Right lung (tissue), 5 donors: Measurements from ENCODE around the gene TC2N. TPM values are rescaled to one million over a fixed set of nuclear protein-coding genes. Genes with fewer than 3 reads are reported as not detected.

ENCODE experiments used
- polyA plus RNA-seq, 5 donors: library from polyadenylated mRNA; unstranded; fragments of 120-200 nt; gene quantifications; one replicate each; pipeline versions ENCODE4 v1.2.1 to v1.2.3, GENCODE V29; 2013; ENCODE audit warnings: inconsistent platforms in 1 of 5, low replicate concordance in 1 of 5; ENCODE audit not compliant: insufficient read length in 5 of 5, insufficient read depth in 1 of 5

The TC2N gene
- polyA plus RNA-seq, 5 donors, result 18.0 to 30.5 (median 28.1) TPM

Other genes starting within 250 kb of the TC2N start
- 1 to 10 TPM in 4 of 5 donors, under 1 TPM in 1; 0.64 to 2.0 (median 1.3) TPM for gene CATSPERB, start 135.4 kb downstream of the TC2N start, polyA plus RNA-seq
- gene FBLN5, start 80.2 kb upstream of the TC2N start, polyA plus RNA-seq, result 100 to 1,000 TPM in 1 of 5 donors, 10 to 100 TPM in 4; 69.3 to 105 (median 83.8) TPM
- gene TRIP11, start 172.5 kb upstream of the TC2N start, polyA plus RNA-seq, result 10 to 100 TPM; 18.5 to 38.9 (median 33.1) TPM
- gene ATXN3, start 239.0 kb upstream of the TC2N start, polyA plus RNA-seq, result 10 to 100 TPM; 22.4 to 39.3 (median 31.9) TPM